Stimulated activated CD8-positive, alpha-beta memory T cell treated with anti-CD3 and anti-CD28 coated beads, Interleukin-12 subunit alpha, Interleukin-12 subunit beta, amount 100 ng/mL, for 24 hours (primary cell): ENCODE results near the gene CDON.

Experiments
- DNase-seq: peaks from one replicate; pipeline ENCODE4 v3.0.0-alpha.2; 2020; ENCODE audit errors: extremely low read depth

CDON gene

GRCh38 chr11:126082251-126083109 is 19.8 kb upstream of the CDON start:
- DNase-seq: no peak

- no peak for DNase-seq
These were observed 19.2 kb upstream of the CDON start for GRCh38 chr11:126081915-126082250.

- no peak for DNase-seq
These were observed 17.7 kb upstream of the CDON start for GRCh38 chr11:126080161-126080941.

GRCh38 chr11:126079621-126080124 is 17.0 kb upstream of the CDON start:
- DNase-seq: no peak

GRCh38 chr11:126076641-126077040 is 14.0 kb upstream of the CDON start:
- DNase-seq: no peak

- no peak for DNase-seq
These were observed 10.3 kb upstream of the CDON start for GRCh38 chr11:126072801-126073594.

GRCh38 chr11:126072141-126072741 is 9.6 kb upstream of the CDON start:
- DNase-seq: no peak

- DNase-seq: no peak
These were observed 814 bp upstream of the CDON start for GRCh38 chr11:126063507-126063852.

GRCh38 chr11:126061707-126062678 is 673 bp downstream of the CDON start:
- DNase-seq: no peak

GRCh38 chr11:126060757-126061171 is 1.9 kb downstream of the CDON start:
- no peak for DNase-seq

GRCh38 chr11:126059238-126059781 is 3.4 kb downstream of the CDON start:
- no peak for DNase-seq

- DNase-seq: no peak
These were observed 4.4 kb downstream of the CDON start for GRCh38 chr11:126058105-126058874.

- no peak for DNase-seq
These were observed 7.8 kb downstream of the CDON start for GRCh38 chr11:126054882-126055281.

GRCh38 chr11:126054408-126054807 is 8.3 kb downstream of the CDON start:
- DNase-seq: no peak

GRCh38 chr11:126053415-126054286 is 9.0 kb downstream of the CDON start:
- no peak for DNase-seq

- no peak for DNase-seq
These were observed 11.5 kb downstream of the CDON start for GRCh38 chr11:126051117-126051516.

- DNase-seq: no peak
These were observed 13.5 kb downstream of the CDON start for GRCh38 chr11:126049159-126049558.

- DNase-seq: no peak
These were observed 14.5 kb downstream of the CDON start for GRCh38 chr11:126048197-126048596.
